Measurements from ENCODE around the gene TMEM63C. TPM values are rescaled to one million over a fixed set of nuclear protein-coding genes. Genes with fewer than 3 reads are reported as not detected.

Gene TMEM63C
- total and polyA plus RNA-seq, 2 experiments from 2014 or later = 4.9 to 9.7 TPM

GRCh38 chr14:77306416-77306815 lies 124.8 kb downstream of the TMEM63C start:
- Histone ChIP-seq H3K4me1 (ENCODE audit: insufficient read depth) (peaks cover 28% of the 10 kb centered on the region), H3K27ac (peak overlapping the region; percentile 24), H3K27me3 (no peaks in the 10 kb centered on the region), H3K36me3 (replicated peaks; ENCODE audit: insufficient read depth, low read depth) (no peaks in the 10 kb centered on the region), H2AFZ (no peak overlapping the region), H4K20me1 (ENCODE audit: insufficient read depth, poor library complexity, severe bottlenecking) (no peaks in the 10 kb centered on the region), H3K79me2 (peaks cover 18% of the 10 kb centered on the region), H3K9me3 (ENCODE audit: low read depth) (no peaks in the 10 kb centered on the region), H3K4me2 (no peak overlapping the region), H3K9me2 (replicated peaks; ENCODE audit: insufficient read depth) (no peaks in the 10 kb centered on the region), H3K4me3 (no peak overlapping the region)
- no peak for TF ChIP-seq CTCF (IDR thresholded peaks at IDR 0.05; ENCODE audit: poor library complexity)
- no peak for TF ChIP-seq EZH2phosphoT487 (IDR thresholded peaks at IDR 0.05; ENCODE audit: low read depth, severe bottlenecking, unreplicated experiment)
- no peak for TF ChIP-seq EZH2 (IDR thresholded peaks at IDR 0.05; ENCODE audit: borderline replicate concordance)
- 68% methylated on average over 3 of the region's 3 CpGs for WGBS (ENCODE audit: low lambda C conversion rate, missing lambda C conversion rate)
- DNase-seq (ENCODE audit: low spot score) = no peak

DNA sequence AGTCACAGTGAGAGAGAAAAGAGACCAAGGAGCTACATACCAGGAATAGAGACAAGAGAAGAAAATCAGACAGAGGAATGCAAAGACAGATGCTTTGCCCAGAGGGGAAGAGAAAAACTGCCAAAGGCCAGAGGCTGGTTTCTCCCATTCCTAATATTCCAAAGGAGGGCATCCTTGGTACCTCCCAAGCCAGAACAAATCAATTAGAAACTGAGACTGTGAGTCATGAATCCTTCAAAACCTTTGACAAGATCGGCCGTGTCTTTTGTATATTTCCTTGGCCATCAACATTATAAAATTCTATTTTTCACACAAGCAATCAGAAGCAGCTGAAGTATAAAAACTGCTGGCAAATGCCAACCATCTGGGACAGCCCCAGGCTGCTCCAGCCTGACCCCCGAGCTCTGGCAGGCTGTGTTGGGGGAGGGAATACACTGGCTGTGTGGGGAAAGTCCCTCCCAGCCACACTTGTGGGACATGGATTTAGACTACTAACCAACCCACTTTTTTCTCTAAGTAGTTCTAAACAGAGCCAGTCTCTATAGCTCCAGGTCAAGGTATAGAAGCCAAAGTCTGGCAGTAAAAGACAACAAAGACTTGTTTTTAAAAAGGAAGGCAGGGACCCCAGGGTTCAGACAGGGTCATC lies 125.4 kb downstream of the TMEM63C start:
- H3K36me3 ChIP-seq (replicated peaks; ENCODE audit: insufficient read depth, low read depth) = no peaks in the 10 kb centered on the region
- H2AFZ ChIP-seq = no peak overlapping the region
- H3K4me2 ChIP-seq = no peak overlapping the region
- TF ChIP-seq EZH2 (IDR thresholded peaks at IDR 0.05; ENCODE audit: borderline replicate concordance) = no peak
- no peak for TF ChIP-seq CTCF (IDR thresholded peaks at IDR 0.05; ENCODE audit: poor library complexity)
- no peak for TF ChIP-seq EZH2phosphoT487 (IDR thresholded peaks at IDR 0.05; ENCODE audit: low read depth, severe bottlenecking, unreplicated experiment)
- H3K4me3 ChIP-seq = no peak overlapping the region
- H3K27me3 ChIP-seq = no peaks in the 10 kb centered on the region
- DNase-seq (ENCODE audit: low spot score) = peak; percentile 37
- H3K27ac ChIP-seq = peak overlapping the region; percentile 24
- no peaks in the 10 kb centered on the region for H3K9me3 ChIP-seq (ENCODE audit: low read depth)
- H3K4me1 ChIP-seq (ENCODE audit: insufficient read depth) = peaks cover 28% of the 10 kb centered on the region
- H3K9me2 ChIP-seq (replicated peaks; ENCODE audit: insufficient read depth) = no peaks in the 10 kb centered on the region
- H4K20me1 ChIP-seq (ENCODE audit: insufficient read depth, poor library complexity, severe bottlenecking) = no peaks in the 10 kb centered on the region
- WGBS (ENCODE audit: low lambda C conversion rate, missing lambda C conversion rate) = 61% methylated on average over 3 of the region's 3 CpGs
- peaks cover 24% of the 10 kb centered on the region for H3K79me2 ChIP-seq

MicroRNAs encoded within 50 kb of the gene (microRNA counts, 767-probe panel; counts per million panel counts)
- microRNA hsa-miR-1260a = 6,761 counts per million, percentile 33 among the panel's probes with 10 or more counts

Small RNAs within 50 kb of the gene (microRNA-seq; reads per million reads assigned to microRNA genes)
- gene MIR1260A = not detected

Small RNAs within 50 kb of the gene (small RNA-seq; reads per million reads assigned to genes)
- gene MIR1260A = not detected
- not detected for gene RF00421

Other genes with a start within 250 kb of the TMEM63C start
- 26.8 and 34.5 TPM in 2 replicates for gene IRF2BPL, start 153.1 kb upstream of the TMEM63C start, total RNA-seq
- gene IRF2BPL, start 153.1 kb upstream of the TMEM63C start, polyA plus RNA-seq = 38.9 and 52.1 TPM in 2 replicates
- 25.6 and 29.6 TPM in 2 replicates for gene CIPC, start 83.5 kb upstream of the TMEM63C start, total RNA-seq
- 9.6 and 10.5 TPM in 2 replicates for gene CIPC, start 83.5 kb upstream of the TMEM63C start, polyA plus RNA-seq
- gene ZDHHC22, start 40.0 kb upstream of the TMEM63C start, total RNA-seq = 0.04 TPM in 1 of 2 replicates, not detected in the other
- gene ZDHHC22, start 40.0 kb upstream of the TMEM63C start, polyA plus RNA-seq = not detected in 2 replicates
- not detected in 2 replicates for gene NGB, start 89.4 kb downstream of the TMEM63C start, total RNA-seq
- not detected in 2 replicates for gene NGB, start 89.4 kb downstream of the TMEM63C start, polyA plus RNA-seq
- gene POMT2, start 139.1 kb downstream of the TMEM63C start, total RNA-seq = 13.7 and 21.1 TPM in 2 replicates
- 28.7 and 39.3 TPM in 2 replicates for gene POMT2, start 139.1 kb downstream of the TMEM63C start, polyA plus RNA-seq
- gene GSTZ1, start 139.2 kb downstream of the TMEM63C start, total RNA-seq = 34.7 and 37.6 TPM in 2 replicates
- gene GSTZ1, start 139.2 kb downstream of the TMEM63C start, polyA plus RNA-seq = 23.5 and 23.9 TPM in 2 replicates
- 15.8 and 16.0 TPM in 2 replicates for gene TMED8, start 195.3 kb downstream of the TMEM63C start, total RNA-seq
- gene TMED8, start 195.3 kb downstream of the TMEM63C start, polyA plus RNA-seq = 4.0 and 4.2 TPM in 2 replicates
- gene SAMD15, start 195.6 kb downstream of the TMEM63C start, total RNA-seq = 0.90 and 1.2 TPM in 2 replicates
- 0.51 and 2.2 TPM in 2 replicates for gene SAMD15, start 195.6 kb downstream of the TMEM63C start, polyA plus RNA-seq
- 0.13 and 0.40 TPM in 2 replicates for gene NOXRED1, start 241.7 kb downstream of the TMEM63C start, total RNA-seq
- 0.10 TPM in 1 of 2 replicates, not detected in the other for gene NOXRED1, start 241.7 kb downstream of the TMEM63C start, polyA plus RNA-seq

All from hepatocyte (in vitro differentiated cells).